Transverse colon (tissue), 4 donors: ENCODE measurements around the gene LRRC63. TPM values are rescaled to one million over a fixed set of nuclear protein-coding genes. Genes with fewer than 3 reads are reported as not detected.

Experiments
- DNase-seq: peaks from one replicate; pipeline ENCODE4 v3.0.0-alpha.2; 2019
- H3K27ac ChIP-seq, 4 donors: fragments of 200-600 bp; sonication (generic); 2 replicates each; pipeline ENCODE4 v1.5.1; 2016 to 2018; ENCODE audit warnings: inconsistent platforms in 4 of 4
- H3K27me3 ChIP-seq: fragments of 200-600 bp; sonication (generic); 2 replicates; pipeline ENCODE4 v1.5.1; 2017; ENCODE audit warnings: inconsistent platforms
- H3K36me3 ChIP-seq, 4 donors: fragments of 200-600 bp; sonication (generic); 2 replicates each; pipeline ENCODE4 v1.5.1; 2017 to 2019; ENCODE audit warnings: inconsistent platforms in 4 of 4
- H3K4me1 ChIP-seq, 4 donors: fragments of 200-600 bp; sonication (generic); 2 replicates each; pipeline ENCODE4 v1.5.1; 2017 to 2020; ENCODE audit warnings: inconsistent platforms in 4 of 4
- H3K4me3 ChIP-seq, 4 donors: fragments of 200-600 bp; sonication (generic); 1 replicate in 1 of 4; 2 replicates in 3 of 4; pipeline versions ENCODE4 v1.5.1 to v1.6.1; 2017 to 2019; ENCODE audit warnings: inconsistent platforms in 4 of 4
- H3K9me3 ChIP-seq, 2 donors: fragments of 200-600 bp; sonication (generic); 2 replicates each; pipeline ENCODE4 v1.5.1; 2017 to 2019; ENCODE audit warnings: inconsistent platforms in 2 of 2
- EP300 ChIP-seq: sonication (generic); formaldehyde crosslinking; IDR thresholded peaks from one replicate; pipeline ENCODE4 v1.6.1; 2017; ENCODE audit warnings: antibody characterized with exemption, low read depth
- POLR2A ChIP-seq: fragments of 450-650 bp; IDR thresholded peaks from one replicate; pipeline ENCODE4 v1.6.1; 2016; ENCODE audit warnings: antibody characterized with exemption, mild to moderate bottlenecking, moderate library complexity
- POLR2AphosphoS5 ChIP-seq, 3 donors: sonication (generic); formaldehyde crosslinking; IDR thresholded peaks; one replicate each; pipeline ENCODE4 v1.6.1; 2016; ENCODE audit warnings: antibody characterized with exemption in 3 of 3
- WGBS, 2 donors: methylation state at CpG; one replicate each; pipeline ENCODE4 v1.1.5; 2018; ENCODE audit warnings: low coverage in 1 of 2; 5-methylcytosine and 5-hydroxymethylcytosine counted together
- in situ Hi-C, 4 donors: fragments of 200-750 bp; cut with MboI; loops; one replicate each; pipeline versions ENCODE4 v1.15.0 to v1.15.1; 2017; ENCODE audit warnings: low sequenced_read_pairs in 3 of 4, low pct_ligation_motif_present in 1 of 4, low pct_unique_long_range_greater_than_20kb in 1 of 4
- intact Hi-C: fragments of 100-400 bp; cut with DNase I; formaldehyde crosslinking; loops from one replicate; pipeline ENCODE4 v1.15.1; 2023; ENCODE audit warnings: low total_unique reads
- total RNA-seq, 4 donors: library from RNA; depleted of rRNA; stranded (reverse); fragments of >200 nt; gene quantifications; one replicate each; pipeline ENCODE4 v1.1.0, GENCODE V29; 2016
- TF ChIP-seq, protein P1 (sequence below), 5 experiments: fragments of 200-600 bp in 3 of 5; fragments of 450-650 bp in 2 of 5; sonication (generic) in 3 of 5; IDR thresholded peaks; 1 replicate in 2 of 5; 2 replicates in 3 of 5; pipeline ENCODE4 v1.5.1; 2016 to 2017; ENCODE audit warnings: antibody characterized with exemption in 5 of 5, inconsistent platforms in 3 of 5, mild to moderate bottlenecking in 2 of 5, moderate library complexity in 1 of 5

Gene LRRC63
- total RNA-seq, 4 donors from 2014 or later: 0.32 TPM; not detected in 3

GRCh38 chr13:46296115-46296822 lies 84.5 kb downstream of the LRRC63 start:
- Histone ChIP-seq H3K27ac (peak overlapping the region; percentile 4 to 46 (median 20)), H3K4me1 (no peaks in the 10 kb centered on the region)
- TF ChIP-seq EP300 (no peak), POLR2AphosphoS5 (IDR thresholded peaks at IDR 0.05) (no peak), POLR2A (no peak)
- TF ChIP-seq, protein P1, sequence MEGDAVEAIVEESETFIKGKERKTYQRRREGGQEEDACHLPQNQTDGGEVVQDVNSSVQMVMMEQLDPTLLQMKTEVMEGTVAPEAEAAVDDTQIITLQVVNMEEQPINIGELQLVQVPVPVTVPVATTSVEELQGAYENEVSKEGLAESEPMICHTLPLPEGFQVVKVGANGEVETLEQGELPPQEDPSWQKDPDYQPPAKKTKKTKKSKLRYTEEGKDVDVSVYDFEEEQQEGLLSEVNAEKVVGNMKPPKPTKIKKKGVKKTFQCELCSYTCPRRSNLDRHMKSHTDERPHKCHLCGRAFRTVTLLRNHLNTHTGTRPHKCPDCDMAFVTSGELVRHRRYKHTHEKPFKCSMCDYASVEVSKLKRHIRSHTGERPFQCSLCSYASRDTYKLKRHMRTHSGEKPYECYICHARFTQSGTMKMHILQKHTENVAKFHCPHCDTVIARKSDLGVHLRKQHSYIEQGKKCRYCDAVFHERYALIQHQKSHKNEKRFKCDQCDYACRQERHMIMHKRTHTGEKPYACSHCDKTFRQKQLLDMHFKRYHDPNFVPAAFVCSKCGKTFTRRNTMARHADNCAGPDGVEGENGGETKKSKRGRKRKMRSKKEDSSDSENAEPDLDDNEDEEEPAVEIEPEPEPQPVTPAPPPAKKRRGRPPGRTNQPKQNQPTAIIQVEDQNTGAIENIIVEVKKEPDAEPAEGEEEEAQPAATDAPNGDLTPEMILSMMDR (IDR thresholded peaks at IDR 0.05): no peak

GRCh38 chr13:46296921-46297320 lies 85.2 kb downstream of the LRRC63 start:
- Histone ChIP-seq H3K9me3 (no peaks in the 10 kb centered on the region), H3K27me3 (no peaks in the 10 kb centered on the region), H3K36me3 (no peaks in the 10 kb centered on the region), H3K27ac (peak overlapping the region; percentile 4 to 46 (median 20)), H3K4me3 (no peak overlapping the region), H3K4me1 (no peaks in the 10 kb centered on the region)
- 71% methylated on average over 3 of the region's 3 CpGs; no CpG with 5 or more reads in 1 of the 2 donors for WGBS, 2 donors
- no peak for DNase-seq
- intact Hi-C loops (no loop called here), in situ Hi-C loops (no loop called here)
- TF ChIP-seq POLR2AphosphoS5 (IDR thresholded peaks at IDR 0.05) (no peak), POLR2A (no peak), EP300 (no peak)
- TF ChIP-seq, protein P1 (IDR thresholded peaks at IDR 0.05): no peak

More at GRCh38 chr13:46296115-46296822, 84.5 kb downstream of the LRRC63 start:
- no peaks in the 10 kb centered on the region for H3K27me3 ChIP-seq
- no peak for DNase-seq
- no peak overlapping the region for H3K4me3 ChIP-seq
- intact Hi-C loops: no loop called here
- no peaks in the 10 kb centered on the region for H3K9me3 ChIP-seq
- in situ Hi-C loops: no loop called here
- 40 to 74% methylated on average over 1 to 3 of the region's 3 CpGs for WGBS, 2 donors
- no peaks in the 10 kb centered on the region for H3K36me3 ChIP-seq

- H3K4me1 ChIP-seq: no peaks in the 10 kb centered on the region
- DNase-seq: no peak
- intact Hi-C loops (no loop called here), in situ Hi-C loops (no loop called here)
- no peaks in the 10 kb centered on the region for H3K27me3 ChIP-seq
- WGBS, 2 donors: 25 to 60% methylated on average over 1 to 3 of the region's 3 CpGs
- no peak overlapping the region for H3K4me3 ChIP-seq
- no peaks in the 10 kb centered on the region for H3K36me3 ChIP-seq
- peak overlapping the region in 1 of 4 donors; percentile 16 for H3K27ac ChIP-seq
- H3K9me3 ChIP-seq: no peaks in the 10 kb centered on the region
- no peak for TF ChIP-seq POLR2A
- TF ChIP-seq POLR2AphosphoS5 (IDR thresholded peaks at IDR 0.05): no peak
- TF ChIP-seq EP300: no peak
- TF ChIP-seq, protein P1 (IDR thresholded peaks at IDR 0.05): no peak
These were observed 85.7 kb downstream of the LRRC63 start for GRCh38 chr13:46297361-46297811.

DNA sequence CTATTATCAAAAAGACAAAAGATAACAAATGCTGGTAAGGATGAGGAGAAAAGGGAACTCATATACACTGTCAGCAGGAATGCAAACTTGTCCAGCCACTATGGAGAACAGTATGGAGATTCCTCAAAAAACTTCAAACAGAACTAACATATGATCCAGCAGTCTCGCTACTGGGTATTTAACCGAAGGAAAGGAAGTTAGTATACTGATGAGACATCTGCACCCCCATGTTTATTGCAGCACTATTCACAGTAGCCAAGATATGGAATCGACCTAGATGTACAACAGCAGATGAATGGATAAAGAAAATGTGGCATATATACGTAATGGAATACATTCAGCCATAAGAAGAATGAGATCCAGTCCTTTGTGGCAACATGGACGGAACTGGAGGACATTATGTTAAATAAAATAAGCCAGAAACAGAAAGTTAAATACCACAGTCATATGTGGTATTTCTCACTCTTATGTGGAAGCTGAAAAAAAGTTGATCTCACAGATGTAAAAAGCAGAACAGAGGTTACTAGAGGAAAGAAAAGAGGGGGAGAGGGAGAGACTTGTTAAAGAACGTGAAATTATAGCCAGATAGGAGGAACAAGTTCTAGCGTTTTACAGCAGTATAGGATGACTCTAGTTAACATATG lies 92.1 kb downstream of the LRRC63 start:
- intact Hi-C loops (no loop called here), in situ Hi-C loops (no loop called here)
- WGBS, 2 donors: 52 to 59% methylated on average over 5 to 7 of the region's 7 CpGs
- Histone ChIP-seq H3K4me3 (no peak overlapping the region), H3K27me3 (no peaks in the 10 kb centered on the region), H3K27ac (peak overlapping the region in 1 of 4 donors; percentile 16), H3K36me3 (no peaks in the 10 kb centered on the region), H3K4me1 (no peaks in the 10 kb centered on the region), H3K9me3 (no peaks in the 10 kb centered on the region)
- TF ChIP-seq POLR2AphosphoS5 (IDR thresholded peaks at IDR 0.05) (no peak), EP300 (no peak), POLR2A (no peak)
- TF ChIP-seq, protein P1 (IDR thresholded peaks at IDR 0.05): no peak
- no peak for DNase-seq
